Mesenteric fat pad (tissue), 1 donor: ENCODE data around the gene KIF1C. TPM values are rescaled to one million over a fixed set of nuclear protein-coding genes. Genes with fewer than 3 reads are reported as not detected.
"Not testable (repeated sequence)": the region's sequence is repeated elsewhere in the genome, so short reads cannot be mapped to it uniquely, and the experiment has no call there.

Experiments
- DNase-seq: peaks from one replicate; pipeline ENCODE4 v3.0.0-alpha.2; 2020; ENCODE audit warnings: low spot score
- total RNA-seq: library from RNA; stranded (reverse); fragmentation: NEBNext Ultra II Directional; extraction: Animal tissue kit (Norgen Biotek cat#: 25700); gene quantifications from one replicate; pipeline ENCODE4 v1.2.1, GENCODE V29; 2021
- donor health status: DM: yes; HTN: yes; CAD: no.

KIF1C gene
- total RNA-seq, 1 donor from 2014 or later = 213 TPM

GRCh38 chr17:4999430-5000093 is 1.8 kb downstream of the KIF1C start:
- no peak for DNase-seq

DNA sequence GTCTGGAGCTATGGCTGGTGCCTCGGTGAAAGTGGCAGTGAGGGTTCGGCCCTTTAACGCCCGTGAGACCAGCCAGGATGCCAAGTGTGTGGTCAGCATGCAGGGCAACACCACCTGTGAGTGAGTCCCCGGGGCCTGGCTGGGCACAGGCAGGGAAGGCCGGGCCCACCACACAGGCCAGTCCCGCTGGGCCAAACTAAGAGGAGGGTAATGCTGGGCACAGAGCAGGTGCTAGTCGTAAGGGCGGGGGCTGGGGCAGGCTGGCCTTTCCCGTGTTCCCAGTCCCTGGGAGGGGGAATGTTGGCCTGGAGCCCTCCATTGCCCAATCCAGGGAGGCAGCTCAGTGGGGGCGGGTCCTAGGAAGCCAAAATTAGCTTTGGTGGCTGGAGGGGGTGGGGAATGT is 2.5 kb downstream of the KIF1C start:
- no peak for DNase-seq

- DNase-seq = no peak
Observed at GRCh38 chr17:5002121-5002788, 4.5 kb downstream of the KIF1C start.

DNA sequence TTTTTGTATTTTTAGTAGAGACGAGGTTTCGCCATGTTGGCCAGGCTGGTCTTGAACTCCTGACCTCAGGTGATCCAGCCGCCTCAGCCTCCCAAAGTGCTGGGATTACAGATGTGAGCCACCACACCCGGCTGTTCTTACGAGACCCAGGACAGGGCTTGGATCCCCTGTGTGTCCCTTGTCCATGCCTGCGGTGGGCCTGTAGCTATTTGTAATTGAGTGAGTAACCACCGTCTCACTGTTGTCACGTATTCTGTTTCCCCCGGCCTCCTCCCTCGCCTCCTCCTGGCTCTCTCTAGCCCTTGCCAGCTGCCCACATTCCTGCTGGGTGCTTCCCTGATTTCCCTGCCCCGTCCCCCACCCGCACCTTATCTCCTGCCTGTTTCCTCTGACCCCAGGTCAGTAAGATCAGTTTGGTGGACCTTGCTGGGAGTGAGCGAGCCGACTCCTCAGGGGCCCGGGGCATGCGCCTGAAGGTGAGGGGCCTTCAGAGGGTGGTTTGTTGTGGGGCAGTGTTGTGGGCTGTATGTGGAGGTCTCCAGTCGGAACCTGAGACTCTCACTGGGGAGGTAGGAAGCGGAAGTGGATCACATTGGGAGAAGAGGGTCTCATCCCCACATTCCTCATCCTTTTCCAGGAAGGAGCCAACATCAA is 5.6 kb downstream of the KIF1C start:
- no peak for DNase-seq

GRCh38 chr17:5011928-5012327 is 14.2 kb downstream of the KIF1C start:
- no peak for DNase-seq

DNA sequence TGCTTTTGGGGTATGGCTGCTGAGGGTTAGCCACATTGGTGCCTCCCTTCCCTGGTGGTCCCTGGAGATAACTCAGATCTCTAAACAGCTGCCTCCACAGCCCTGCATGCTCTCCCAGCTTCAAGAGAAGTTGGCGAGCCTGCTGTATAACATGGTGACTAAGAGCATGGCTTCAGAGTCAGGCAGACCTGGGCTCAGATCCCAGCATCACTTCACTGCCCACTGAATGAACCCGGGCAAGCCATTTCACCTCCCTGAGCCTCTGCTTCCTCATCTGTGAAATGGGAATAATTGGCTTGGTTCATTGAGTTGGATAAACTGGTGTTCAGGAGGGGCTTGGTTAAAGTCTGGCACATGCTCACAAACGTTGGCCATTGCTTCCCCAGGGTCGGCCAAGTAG is 16.6 kb downstream of the KIF1C start:
- no peak for DNase-seq

GRCh38 chr17:5019475-5019956 is 21.8 kb downstream of the KIF1C start:
- no peak for DNase-seq

- no peak for DNase-seq
Observed at GRCh38 chr17:5020502-5021023, 22.8 kb downstream of the KIF1C start.

DNA sequence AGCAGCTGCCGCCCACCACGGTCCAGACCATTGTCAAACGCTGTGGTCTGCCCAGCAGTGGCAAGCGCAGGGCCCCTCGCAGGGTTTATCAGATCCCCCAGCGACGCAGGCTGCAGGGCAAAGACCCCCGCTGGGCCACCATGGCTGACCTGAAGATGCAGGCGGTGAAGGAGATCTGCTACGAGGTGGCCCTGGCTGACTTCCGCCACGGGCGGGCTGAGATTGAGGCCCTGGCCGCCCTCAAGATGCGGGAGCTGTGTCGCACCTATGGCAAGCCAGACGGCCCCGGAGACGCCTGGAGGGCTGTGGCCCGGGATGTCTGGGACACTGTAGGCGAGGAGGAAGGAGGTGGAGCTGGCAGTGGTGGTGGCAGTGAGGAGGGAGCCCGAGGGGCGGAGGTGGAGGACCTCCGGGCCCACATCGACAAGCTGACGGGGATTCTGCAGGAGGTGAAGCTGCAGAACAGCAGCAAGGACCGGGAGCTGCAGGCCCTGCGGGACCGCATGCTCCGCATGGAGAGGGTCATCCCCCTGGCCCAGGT is 24.5 kb downstream of the KIF1C start:
- DNase-seq = no peak

GRCh38 chr17:5023588-5024147 is 25.9 kb downstream of the KIF1C start:
- DNase-seq = no peak

- no peak for DNase-seq
Observed at GRCh38 chr17:5024604-5025003, 26.9 kb downstream of the KIF1C start.

DNA sequence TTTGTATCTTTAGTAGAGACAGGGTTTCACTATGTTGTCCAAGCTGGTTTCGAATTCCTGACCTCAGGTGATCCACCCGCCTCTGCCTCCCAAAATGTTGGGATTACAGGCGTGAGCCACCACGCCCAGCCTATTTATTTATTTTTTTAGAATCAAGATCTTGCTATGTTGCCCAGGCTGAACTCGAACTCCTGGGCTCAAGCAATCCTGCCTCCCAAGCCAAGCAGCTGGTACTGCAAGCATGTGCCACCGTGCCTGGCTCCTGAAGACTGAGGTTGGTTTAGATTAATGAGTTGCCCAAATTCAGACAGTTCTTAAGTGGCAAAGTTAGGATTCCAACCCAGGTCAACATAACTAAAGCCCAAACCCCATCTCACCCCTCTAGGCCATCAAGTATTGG is 29.5 kb downstream of the KIF1C start:
- no peak for DNase-seq

- no peak for DNase-seq
Observed at GRCh38 chr17:5027916-5028315, 30.2 kb downstream of the KIF1C start.

DNA sequence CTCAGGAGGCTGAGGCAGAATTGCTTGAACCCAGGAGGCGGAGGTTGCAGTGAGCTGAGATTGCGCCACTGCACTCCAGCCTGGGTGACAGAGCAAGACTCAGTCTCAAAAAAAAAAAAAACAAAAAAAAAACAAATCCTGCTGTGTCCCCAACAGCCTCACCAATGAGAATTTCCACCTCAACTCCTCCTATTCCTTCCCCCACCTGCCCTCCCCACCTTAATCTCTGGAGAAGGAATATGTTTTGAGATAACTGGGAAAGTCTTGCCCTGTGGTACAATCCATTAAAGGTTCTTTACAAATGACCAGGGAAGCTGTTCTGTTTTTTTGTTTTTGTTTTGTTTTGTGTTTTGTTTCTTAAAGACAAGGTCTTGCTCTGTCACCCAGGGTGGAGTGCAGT is 32.4 kb downstream of the KIF1C start:
- not testable (repeated sequence) for DNase-seq

GRCh38 chr17:5031365-5032082 is 33.8 kb downstream of the KIF1C start:
- DNase-seq = peak; percentile 93

DNA sequence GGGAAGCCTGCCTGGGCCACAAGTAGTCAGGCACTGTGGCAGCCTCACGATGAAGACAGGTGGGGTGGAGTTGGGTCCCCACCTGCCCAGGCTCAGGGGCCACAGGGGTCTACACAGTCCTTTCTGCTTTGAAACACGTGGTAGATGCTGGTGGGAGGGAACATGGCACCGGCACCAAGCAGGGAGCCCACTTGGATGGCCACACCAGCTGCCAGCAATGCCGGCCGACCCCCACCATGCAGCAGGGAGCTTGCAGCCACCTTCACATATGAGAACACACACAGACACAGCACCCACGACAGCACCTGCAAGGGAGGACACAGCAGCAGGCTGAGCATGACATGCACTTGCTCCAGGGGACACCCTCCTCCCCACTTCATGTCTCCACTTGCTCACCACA is 35.1 kb downstream of the KIF1C start:
- no peak for DNase-seq

DNA sequence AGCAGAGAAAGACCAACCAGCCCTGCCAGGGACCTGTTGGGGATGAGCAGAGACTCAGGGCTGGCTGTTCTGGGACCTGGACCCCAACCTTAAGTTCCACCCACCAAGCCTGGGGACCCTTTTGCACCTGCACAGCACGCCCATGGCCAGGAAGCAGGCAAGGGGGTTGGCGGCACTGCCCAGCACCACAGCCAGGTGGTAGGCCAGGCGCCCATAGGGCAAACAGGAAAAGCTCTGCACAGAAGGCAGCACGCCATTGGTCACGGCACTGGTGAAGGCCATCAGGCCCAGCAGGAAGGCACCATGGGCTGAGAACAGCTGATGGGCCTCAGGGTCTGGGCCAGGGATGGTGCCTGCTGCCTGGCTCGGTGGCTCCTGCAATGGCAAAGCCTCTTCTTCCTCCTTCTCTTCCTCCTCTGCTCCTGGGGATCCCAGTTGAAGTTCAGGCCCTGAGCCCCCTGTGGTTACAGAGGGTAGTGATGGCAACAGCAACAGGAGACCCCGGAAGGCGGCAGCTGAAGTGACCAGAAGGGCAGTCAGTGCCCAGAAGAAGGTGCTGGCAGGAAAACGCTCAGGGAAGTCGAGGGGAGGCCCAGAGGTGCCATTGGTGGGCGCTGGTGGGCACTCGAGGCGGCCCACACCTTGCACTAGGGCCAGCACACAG is 35.7 kb downstream of the KIF1C start:
- DNase-seq = no peak

GRCh38 chr17:5034063-5034462 is 36.3 kb downstream of the KIF1C start:
- no peak for DNase-seq

DNA sequence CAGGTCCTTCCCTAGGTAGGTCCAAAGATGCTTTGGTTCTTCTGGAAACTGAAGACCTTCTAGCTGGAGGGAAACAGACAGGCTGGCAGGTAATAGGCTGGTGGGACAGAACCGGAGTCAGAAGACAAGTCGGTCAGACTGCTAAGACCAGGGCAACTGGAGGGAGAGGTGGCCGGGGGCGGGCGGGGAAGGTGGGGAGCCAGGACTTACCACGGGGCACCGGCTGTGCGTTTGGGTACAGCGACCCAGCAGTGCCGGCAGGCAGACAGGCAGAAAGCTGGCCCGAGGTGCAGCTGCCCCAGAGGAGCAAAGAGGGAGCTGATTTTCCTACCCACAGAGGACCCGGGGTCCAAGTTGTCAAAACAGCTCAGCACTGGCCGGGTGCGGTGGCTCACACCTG is 36.9 kb downstream of the KIF1C start:
- no peak for DNase-seq

GRCh38 chr17:5035315-5035714 is 37.6 kb downstream of the KIF1C start, which contains the start of gene SLC52A1:
Gene SLC52A1, minus strand, starts transcription at chr17:5035426. Its CDS starts 820 bp downstream, at chr17:5034606.
- no peak for DNase-seq
